Panc1 (cell line): ENCODE results near the gene NUPR2.

Experiments
- POLR2AphosphoS5 ChIP-seq: IDR thresholded peaks from 2 replicates; pipeline ENCODE4 v1.6.1; 2012; ENCODE audit warnings: mild to moderate bottlenecking, low read depth, low read length, moderate library complexity
- TF ChIP-seq, protein P1 (sequence below): fragments of 450-650 bp; IDR thresholded peaks from 2 replicates; pipeline ENCODE4 v1.5.1; 2017; ENCODE audit warnings: mild to moderate bottlenecking

DNA sequence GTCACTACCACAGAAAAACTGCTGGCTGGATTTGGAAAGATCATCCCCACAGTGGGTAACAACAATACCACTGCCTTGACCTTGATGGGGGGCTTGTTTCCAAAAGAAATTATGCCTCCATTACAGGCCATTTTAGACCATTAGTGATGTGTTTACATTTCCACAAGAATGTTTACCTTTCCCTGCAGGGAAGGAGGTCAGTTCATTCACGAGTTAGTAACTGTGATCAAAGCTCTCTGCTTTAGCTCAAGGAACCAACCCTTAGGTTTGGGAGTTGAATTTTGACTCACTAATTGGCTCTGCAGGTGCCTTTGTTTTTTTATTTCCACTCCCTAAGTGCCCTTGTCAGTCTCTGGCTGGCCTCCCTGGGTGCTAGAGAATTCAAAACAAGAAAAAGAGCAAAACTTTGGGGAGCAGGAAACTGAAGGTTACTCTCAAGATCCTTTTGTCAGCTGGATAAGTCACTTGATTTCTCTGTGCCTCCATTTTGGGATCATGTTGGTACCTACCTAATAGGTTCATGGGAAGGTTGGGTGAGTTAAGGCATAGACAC, 41.1 kb upstream of the NUPR2 start:
- TF ChIP-seq, protein P1, sequence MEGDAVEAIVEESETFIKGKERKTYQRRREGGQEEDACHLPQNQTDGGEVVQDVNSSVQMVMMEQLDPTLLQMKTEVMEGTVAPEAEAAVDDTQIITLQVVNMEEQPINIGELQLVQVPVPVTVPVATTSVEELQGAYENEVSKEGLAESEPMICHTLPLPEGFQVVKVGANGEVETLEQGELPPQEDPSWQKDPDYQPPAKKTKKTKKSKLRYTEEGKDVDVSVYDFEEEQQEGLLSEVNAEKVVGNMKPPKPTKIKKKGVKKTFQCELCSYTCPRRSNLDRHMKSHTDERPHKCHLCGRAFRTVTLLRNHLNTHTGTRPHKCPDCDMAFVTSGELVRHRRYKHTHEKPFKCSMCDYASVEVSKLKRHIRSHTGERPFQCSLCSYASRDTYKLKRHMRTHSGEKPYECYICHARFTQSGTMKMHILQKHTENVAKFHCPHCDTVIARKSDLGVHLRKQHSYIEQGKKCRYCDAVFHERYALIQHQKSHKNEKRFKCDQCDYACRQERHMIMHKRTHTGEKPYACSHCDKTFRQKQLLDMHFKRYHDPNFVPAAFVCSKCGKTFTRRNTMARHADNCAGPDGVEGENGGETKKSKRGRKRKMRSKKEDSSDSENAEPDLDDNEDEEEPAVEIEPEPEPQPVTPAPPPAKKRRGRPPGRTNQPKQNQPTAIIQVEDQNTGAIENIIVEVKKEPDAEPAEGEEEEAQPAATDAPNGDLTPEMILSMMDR, result no peak
- TF ChIP-seq POLR2AphosphoS5, result no peak
